GM10248 (cell line): ENCODE data around the gene RBBP8NL.
"Not testable (repeated sequence)": the region's sequence is repeated elsewhere in the genome, so short reads cannot be mapped to it uniquely, and the experiment has no call there.

Experiments
- CTCF ChIA-PET: fragments of 300-600 bp; sonication (Branson Sonifier 250); formaldehyde crosslinking; extraction: SDS; loops from one replicate; lab custom pipeline; 2021; ENCODE audit warnings: antibody characterized with exemption; lab: Yijun Ruan, JAX
- POLR2A ChIA-PET: fragments of 350-650 bp; sonication (Branson Sonifier 250); formaldehyde crosslinking; extraction: SDS; loops from one replicate; lab custom pipeline; 2020; ENCODE audit warnings: antibody characterized with exemption; lab: Yijun Ruan, JAX
- DNase-seq: peaks from one replicate; pipeline ENCODE4 v3.0.0; 2012; ENCODE audit errors: extremely low spot score
- TF ChIP-seq, protein P1 (sequence below): IDR thresholded peaks from 2 replicates; pipeline ENCODE4 v1.5.1; 2012; ENCODE audit warnings: mild to moderate bottlenecking, low read depth; ENCODE audit errors: extremely low read depth, missing control alignments, control extremely low read depth

Gene RBBP8NL

DNA sequence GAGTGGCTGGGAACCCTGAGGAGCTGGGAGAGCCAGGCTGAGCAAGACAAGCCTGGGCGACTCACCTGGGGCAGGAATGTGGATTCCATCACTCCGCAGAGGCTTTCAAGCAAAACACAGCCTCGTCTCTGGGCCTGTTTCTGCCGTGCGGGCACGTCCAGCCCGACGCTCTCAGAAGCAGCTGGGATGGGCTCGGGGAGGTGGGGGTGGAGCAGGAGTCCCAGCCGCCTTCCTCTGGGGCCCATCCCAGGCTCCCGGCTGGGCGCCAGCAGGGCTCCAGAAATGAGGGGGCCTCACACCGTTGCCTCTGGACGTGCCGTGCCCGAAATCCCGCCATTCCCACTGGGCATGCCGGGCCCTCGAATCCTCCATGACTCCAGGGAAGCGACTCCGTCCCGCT, 49.1 kb downstream of the RBBP8NL start:
- TF ChIP-seq, protein P1, sequence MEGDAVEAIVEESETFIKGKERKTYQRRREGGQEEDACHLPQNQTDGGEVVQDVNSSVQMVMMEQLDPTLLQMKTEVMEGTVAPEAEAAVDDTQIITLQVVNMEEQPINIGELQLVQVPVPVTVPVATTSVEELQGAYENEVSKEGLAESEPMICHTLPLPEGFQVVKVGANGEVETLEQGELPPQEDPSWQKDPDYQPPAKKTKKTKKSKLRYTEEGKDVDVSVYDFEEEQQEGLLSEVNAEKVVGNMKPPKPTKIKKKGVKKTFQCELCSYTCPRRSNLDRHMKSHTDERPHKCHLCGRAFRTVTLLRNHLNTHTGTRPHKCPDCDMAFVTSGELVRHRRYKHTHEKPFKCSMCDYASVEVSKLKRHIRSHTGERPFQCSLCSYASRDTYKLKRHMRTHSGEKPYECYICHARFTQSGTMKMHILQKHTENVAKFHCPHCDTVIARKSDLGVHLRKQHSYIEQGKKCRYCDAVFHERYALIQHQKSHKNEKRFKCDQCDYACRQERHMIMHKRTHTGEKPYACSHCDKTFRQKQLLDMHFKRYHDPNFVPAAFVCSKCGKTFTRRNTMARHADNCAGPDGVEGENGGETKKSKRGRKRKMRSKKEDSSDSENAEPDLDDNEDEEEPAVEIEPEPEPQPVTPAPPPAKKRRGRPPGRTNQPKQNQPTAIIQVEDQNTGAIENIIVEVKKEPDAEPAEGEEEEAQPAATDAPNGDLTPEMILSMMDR, result no peak
- ChIA-PET CTCF (no interaction called here), POLR2A (no interaction called here)
- no peak for DNase-seq

DNA sequence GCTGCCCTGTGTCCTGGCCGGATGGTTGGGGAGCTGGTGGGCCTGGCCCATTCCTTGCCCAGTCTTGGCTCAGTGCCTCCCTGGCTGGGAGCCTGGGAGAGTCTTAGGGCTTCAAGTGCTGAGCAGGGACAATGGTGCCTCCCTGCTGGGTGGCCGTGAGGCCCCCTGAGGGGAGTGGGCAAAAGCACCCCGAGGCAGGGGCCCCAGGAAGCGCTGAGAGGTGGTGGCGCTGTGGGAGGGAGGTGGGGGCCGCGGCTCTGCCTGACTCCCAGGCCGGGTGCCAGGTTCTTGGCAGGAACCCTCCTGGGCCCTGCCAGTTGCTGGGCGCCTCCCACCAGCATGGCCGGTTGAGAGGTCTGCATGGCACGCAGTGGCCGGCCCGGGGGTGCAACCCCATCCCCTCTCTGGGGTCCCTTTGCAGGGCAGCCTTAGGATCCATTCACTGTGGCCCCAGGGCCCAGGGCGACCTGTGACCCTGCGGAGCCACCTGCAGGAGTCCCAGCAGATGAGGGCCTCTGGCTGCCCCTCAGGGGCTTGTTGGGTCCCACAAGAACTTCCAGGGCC, 49.6 kb downstream of the RBBP8NL start:
- no peak for DNase-seq
- TF ChIP-seq, protein P1, result no peak
- CTCF ChIA-PET, result no interaction called here
- POLR2A ChIA-PET, result no interaction called here

DNA sequence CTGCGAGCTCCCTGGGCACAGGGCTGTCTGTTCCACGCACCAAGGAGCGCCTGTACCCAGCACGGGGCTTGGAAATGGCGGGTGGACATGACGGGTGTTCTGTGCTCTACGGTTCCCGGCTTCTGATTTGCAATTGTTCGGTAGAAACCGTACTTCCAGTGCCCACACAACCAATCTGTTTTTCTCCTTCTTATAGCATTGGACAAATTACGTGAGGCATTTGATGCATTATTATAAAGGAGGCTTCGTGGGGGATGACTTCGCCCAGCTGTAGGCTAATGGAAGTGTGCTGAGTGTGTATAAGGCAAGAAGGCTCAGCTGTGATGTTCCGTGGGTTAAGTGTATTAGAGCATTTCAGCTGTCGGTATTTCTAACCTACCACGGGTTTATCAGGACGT, 50.3 kb downstream of the RBBP8NL start:
- DNase-seq, result no peak
- ChIA-PET CTCF (no interaction called here), POLR2A (no interaction called here)
- TF ChIP-seq, protein P1, result no peak

DNA sequence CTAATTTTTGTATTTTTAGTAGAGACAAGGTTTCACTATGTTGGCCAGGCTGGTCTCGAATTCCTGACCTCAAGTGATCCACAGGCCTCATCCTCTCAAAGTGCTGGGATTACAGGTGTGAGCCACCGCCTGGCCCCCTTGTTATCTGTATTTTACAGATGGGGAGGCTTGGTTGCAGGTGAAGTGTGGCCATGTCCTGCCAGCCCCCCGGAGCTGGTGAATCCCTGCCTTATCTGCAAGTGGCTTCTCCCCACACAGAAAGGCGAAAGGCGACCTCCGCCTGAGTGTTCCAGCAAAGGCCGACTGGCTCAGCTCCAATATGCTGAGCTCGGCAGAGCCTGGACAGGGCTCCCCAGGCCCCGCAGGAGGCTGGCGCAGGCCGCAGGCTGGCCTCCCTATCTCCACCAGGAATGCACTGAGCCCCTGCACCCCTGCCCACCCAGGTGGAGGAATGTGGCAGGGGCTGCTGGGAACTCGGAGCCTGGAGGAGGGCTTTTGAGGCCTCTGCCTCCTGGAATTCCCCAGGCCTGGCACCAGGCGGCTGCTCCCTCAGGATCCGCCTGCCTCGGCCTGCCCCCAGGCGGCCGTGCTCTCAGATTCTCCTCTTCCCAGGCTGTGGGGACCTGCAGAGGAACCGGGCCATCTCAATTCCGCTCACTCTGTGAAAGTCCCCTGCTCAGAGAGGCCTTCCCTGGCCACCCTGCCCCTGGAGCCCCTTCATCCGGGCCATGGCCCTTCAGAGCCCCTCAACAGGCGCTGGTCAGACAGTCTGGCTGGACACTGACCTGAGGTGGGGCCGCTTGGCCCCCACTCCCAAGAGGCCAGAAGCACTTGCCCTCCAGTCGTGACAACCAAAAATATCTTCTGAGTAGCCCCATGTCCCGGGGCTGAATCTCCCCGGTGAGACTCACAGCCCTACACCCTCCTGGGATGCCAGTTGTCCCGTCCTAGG, 51.0 kb downstream of the RBBP8NL start:
- TF ChIP-seq, protein P1, result no peak
- no peak for DNase-seq
- POLR2A ChIA-PET, result no interaction called here
- CTCF ChIA-PET, result no interaction called here

DNA sequence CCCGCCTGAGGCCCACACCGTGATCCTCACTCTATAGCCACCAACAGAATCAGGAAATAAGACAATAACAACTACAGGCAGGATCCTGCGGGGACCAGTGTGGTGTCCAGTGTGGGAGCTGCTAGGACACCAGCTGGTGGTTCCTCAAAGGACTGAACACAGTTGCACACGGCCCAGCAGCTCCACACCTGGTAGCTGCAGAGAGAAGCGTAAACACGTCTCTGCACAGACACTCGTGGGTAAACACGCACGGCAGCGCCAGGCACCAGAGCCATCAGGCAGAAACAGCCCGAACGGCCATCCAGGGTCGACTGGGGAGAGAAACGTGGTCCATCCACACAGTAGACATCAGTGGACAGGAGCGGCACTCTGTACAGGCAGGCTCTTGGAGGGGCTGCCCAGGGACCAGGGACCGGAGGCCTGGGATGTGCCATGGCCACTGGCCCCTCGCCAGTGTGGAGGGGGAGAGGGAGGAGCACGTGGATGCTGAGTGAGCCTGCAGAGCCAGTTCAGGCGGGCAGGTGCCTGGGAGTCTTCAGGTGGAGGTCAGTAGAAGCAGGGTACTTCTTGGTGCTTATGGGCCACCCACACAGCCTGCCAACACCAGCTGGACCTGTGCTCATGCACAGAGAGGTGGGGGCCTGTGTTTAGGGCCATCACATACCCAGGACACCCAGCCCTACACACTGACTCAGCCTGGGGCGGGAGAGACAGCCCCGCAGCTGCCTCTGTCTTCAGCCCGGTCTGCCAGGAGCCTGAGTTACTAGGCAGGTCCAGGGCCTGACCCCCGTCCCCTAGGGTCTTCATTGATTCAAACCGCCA, 52.8 kb downstream of the RBBP8NL start:
- DNase-seq, result no peak
- TF ChIP-seq, protein P1, result no peak
- ChIA-PET POLR2A (no interaction called here), CTCF (interaction anchor here (2.7 kb wide), 1 partner anchor 8 kb away, joined by 12 read pairs; no protein-coding TSS in a partner anchor)

DNA sequence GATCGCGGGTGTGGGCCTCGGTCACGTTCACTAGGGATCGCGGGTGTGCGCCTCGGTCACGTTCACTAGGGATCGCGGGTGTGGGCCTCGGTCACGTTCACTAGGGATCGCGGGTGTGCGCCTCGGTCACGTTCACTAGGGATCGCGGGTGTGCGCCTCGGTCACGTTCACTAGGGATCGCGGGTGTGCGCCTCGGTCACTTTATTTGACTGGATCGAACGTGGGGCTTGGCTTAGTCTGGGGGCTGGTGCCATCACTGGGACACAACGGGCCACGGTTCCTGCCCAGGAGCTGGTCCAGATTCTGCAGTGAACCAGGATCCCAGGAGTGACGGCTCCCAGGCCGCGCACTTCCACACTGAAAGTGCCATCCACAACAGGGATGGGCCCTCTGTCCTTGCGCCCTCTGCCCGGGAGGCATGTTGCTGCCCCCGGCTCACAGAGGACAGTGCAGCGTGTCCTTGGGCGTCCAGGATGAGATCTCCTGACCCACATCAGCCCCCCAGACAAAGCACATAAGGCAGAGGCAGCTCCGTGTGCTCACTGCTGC, 53.6 kb downstream of the RBBP8NL start:
- POLR2A ChIA-PET, DNase-seq: not testable (repeated sequence)
- CTCF ChIA-PET, result interaction anchor here (2.7 kb wide), 1 partner anchor 9 kb away, joined by 12 read pairs; no protein-coding TSS in a partner anchor
